Peyer's patch (tissue), 4 donors: Measurements from ENCODE around the gene KLHL13.

ENCODE experiments used
- CTCF ChIP-seq, 6 experiments: fragments of 450-650 bp in 4 of 6; fragments of 200-600 bp in 2 of 6; sonication (generic) in 1 of 6; IDR thresholded peaks; one replicate each; pipeline ENCODE4 v1.5.1; 2017 to 2019; ENCODE audit warnings: antibody characterized with exemption in 6 of 6, mild to moderate bottlenecking in 3 of 6, moderate library complexity in 1 of 6
- POLR2A ChIP-seq, 2 donors: fragments of 450-650 bp; IDR thresholded peaks; one replicate each; pipeline ENCODE4 v1.5.1; 2017; ENCODE audit warnings: antibody characterized with exemption in 2 of 2, mild to moderate bottlenecking in 2 of 2, moderate library complexity in 2 of 2

- TF ChIP-seq CTCF (IDR thresholded peaks at IDR 0.05), result no peak
- no peak for TF ChIP-seq POLR2A (IDR thresholded peaks at IDR 0.05)
Measured at GRCh38 chrX:118117741-118118140, 1.1 kb upstream of the KLHL13 start.
